Activated CD4-positive, alpha-beta T cell treated with anti-CD3 and anti-CD28 coated beads for 24 hours (primary cell): Measurements from ENCODE around the gene HOXA4.

ENCODE experiments used
- DNase-seq, 2 donors: peaks; one replicate each; pipeline ENCODE4 v3.0.0-alpha.2; 2020; ENCODE audit warnings: low read depth in 2 of 2

Gene HOXA4

DNA sequence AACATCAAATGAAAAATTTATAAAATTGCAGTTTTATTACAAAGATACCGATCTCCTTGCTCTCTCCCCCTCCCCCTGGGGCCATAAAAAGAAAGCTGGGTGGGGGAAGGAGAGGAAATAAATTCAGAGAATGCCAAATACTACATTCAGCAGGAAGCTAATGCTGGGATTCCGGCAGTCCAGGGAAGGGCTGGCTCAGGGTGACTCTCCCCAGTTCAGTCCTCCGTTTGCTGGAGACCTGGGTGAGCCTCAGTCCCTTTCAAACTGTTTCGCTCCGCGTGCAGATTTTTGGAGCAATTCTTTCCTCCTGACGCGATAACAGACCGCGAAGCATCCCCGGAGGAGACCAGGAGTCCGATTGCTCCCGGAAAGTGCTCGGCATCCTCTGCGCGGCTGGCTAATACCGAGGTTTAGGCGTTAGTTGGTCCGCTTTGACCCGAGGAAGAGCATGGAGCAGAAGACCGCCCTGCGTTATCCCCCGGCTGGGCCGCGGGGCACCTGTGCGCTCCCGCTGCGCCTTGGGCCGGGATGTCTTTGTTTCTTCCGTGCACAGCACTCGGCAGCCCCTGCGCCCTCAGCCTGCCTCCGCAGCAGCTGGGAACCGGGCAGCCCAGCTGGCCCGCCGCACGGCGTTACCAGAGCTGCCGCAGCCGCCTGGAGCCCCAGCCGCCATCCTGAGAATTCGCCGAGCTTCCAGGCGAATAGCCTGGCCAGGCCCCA lies 24.2 kb downstream of the HOXA4 start:
- DNase-seq: no peak

DNA sequence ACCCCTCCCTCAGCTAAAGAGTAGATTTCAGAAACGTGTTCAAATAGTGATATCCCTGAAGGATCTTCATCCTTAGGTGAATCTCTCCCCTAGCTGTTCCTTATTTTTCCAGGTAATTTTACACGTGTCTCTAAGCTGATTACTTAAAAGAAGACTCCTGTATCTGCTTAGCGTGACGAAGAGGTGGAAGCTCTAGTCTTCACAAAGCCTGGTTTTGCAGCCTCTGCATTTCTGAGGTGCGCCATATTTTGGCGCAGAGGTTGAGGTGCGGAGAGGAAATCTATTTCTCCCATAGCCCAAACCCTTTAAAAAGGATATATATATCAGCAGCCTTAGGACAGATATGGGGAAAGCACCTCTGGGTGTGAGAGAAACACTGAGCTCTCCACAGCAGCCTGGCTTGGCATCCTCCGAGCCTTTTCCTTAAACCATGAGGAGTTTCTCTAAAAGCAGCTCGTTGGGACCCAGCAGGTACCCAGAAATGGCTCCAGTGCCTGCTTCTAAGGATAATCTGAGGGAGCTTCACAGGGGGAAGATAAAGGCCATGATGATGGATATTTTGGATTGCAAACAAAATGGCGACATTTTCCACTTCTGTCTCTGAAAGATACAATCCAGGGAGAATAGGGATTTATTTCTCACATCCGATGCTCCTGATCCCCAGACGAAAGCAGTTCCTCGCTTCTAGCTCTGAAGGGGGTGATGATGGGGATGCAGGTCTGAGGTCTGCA lies 25.1 kb downstream of the HOXA4 start:
- DNase-seq: no peak

DNA sequence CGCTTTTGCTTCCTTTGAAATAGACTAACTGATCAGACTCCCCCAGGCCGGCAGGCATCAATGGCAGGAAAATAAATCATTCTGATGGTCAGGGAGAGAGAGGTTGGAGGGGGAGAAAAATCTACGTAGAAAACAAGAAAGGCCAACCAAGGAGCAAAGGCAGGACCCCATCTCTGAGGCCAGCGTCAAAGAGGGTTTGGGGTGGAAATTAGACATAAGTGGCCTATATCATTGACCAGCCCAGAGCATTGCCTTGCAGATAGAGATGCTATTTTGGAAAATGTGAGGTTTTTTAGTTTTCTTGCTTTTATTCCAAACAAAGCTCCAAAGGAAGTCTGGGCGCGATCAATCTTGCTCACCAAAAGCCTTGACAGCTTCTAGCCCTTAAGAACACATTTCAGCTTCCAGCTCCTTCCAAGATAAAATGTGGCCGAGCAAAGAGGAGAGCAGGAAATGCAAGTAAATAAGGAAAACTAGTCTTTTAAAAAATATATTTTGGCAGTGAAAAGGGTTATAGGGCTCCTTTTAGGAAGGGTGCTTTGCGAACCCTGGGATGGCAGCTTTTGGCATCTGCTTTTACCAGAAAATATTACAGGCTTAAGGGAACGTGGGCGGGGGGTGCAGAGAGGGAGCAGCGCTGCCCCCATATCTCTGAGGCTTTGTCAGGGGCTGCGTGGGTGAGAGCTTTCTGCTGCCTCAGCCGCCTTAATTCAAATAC lies 26.1 kb downstream of the HOXA4 start:
- no peak for DNase-seq

DNA sequence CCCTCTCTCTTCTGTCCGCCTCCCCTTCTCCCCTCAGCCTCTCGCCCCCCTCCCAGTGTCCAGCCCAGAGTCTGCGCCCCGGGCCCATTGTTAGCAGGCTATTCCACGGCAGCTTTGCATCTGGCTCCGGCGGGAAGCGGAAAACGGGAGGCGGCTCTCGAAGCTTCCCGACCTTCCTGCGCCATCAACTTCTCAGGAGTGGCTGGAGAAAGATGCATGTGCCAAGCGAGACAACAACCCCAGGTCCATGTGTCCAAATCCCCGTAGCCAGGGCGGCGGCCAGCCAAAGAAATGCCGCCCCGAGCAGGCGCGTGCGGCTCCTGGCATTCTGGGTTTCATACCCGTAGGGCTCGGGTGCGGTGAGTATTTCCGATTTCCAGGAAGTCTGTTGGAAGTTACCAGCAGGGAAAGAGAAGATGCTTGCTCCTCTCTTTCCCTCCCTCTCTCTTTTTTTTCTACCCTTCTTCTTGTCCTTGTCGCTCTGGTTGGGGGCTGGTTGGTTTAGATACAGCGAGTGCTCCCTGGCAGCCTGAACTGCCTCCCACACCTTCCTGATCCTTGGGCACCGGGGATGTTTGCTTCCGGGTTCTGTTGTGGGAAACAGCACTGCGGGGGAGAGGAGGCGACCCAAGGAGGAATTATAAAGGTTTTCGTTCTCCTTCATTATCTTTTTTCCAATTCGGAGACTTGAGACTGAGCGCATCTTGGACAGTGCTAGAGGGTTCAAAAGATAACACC lies 26.9 kb downstream of the HOXA4 start:
- DNase-seq: no peak

DNA sequence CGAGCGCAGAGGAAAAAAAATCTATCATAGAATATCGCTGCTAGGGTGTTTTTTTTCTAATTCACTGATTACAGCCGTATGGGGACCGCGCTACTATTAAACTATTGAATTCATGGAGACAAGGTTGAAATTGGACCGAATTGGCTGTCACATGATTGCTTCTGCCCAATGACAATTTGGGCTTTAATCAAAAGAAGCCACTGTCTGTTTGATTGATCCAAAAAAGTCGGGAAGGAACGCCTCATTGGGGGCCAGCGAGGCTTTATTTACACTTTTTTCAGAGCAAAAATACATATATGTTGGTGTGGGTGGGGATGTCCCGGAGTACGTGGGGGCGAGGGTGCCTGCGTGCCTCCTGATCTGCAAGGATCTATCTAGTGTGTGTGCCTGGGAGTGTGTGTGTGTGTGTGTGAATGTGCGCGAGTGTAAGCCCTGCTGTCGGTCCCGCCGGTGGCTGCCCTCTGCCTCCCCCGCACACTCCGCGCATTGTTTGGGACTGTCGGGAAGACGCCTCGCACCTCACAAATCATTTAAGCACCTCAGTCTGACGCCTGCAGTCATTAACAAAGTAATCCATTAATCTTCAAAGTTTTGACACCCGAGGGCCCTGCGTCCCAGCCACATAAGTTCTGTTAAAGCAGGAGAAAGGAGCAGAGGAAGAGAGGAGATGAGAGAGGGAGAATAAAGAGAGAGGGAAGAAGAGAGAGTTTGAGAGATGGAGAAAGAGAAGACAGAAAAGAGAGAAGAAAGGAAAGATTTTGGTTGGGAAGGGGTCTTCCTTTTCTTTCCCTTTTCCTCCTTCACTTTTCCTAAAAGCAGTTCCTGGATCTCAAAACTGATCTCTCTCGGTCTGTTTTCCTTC lies 27.7 kb downstream of the HOXA4 start, which contains the start of gene HOXA2:
Gene HOXA2 (minus strand): TSS at position 103 of the 862 bp plus-strand sequence. CDS start 183 bp downstream, outside the sequence.
- DNase-seq: no peak

DNA sequence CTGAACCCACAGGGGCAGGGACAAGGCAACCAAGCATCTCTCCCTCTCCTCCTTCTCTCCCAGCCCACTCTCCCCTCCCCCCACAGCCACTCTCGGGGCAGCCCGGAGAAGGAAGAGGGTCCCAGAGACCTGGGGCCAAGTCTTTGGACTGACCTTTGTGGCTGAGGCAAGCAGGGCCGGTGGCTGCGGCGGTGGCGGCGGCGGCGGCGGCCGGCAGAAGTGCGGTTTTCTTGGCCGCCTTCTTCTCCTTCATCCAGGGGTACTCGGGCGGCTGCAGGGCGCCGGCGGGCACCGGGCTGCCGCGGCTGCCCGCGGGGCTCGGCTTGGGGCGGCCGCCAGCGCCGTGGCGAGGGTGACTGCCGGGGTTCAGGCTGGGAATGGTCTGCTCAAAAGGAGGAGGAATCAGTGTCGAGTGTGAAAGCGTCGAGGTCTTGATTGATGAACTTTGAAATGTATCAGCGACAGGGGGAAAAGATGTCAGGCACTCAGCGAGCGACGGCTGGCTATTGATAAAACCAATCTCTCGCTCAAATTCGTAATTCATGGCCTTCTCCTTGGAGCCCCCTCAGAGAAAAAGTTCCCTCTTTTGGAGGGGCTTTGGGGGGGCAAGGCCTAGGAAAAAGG lies 28.5 kb downstream of the HOXA4 start:
- no peak for DNase-seq

DNA sequence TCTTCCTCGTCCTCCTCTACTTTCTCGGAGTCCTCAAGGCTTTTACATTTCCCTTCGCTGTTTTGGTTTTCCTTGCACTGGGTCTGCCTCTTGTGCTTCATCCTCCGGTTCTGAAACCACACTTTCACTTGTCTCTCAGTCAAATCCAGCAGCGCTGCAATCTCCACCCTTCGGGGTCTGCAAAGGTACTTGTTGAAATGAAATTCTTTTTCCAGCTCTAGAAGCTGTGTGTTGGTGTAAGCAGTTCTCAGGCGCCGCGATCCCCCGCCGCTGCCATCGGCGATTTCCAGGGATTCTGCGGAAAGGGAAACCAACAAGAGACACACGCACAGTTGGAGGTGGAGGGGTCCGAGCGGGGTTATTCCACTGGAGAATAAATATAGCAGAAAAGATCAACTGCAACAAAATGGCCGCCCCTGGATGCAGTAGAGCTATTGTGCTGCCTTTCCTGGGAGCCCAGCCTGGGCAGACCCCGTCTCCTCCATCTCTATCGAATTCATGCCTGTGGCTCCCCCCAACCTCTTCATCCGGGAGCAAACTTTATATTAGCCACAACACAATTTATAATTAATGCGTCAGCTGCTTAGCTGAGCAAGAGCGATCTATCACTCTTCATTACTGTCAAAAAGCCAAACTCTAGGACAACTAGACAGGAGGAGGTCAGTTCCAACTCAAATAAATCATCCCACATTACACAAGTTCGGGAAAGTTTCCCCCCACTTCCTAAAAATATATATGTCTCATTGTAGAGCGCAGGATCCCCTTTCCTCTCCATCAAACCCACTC lies 29.2 kb downstream of the HOXA4 start:
- no peak for DNase-seq

DNA sequence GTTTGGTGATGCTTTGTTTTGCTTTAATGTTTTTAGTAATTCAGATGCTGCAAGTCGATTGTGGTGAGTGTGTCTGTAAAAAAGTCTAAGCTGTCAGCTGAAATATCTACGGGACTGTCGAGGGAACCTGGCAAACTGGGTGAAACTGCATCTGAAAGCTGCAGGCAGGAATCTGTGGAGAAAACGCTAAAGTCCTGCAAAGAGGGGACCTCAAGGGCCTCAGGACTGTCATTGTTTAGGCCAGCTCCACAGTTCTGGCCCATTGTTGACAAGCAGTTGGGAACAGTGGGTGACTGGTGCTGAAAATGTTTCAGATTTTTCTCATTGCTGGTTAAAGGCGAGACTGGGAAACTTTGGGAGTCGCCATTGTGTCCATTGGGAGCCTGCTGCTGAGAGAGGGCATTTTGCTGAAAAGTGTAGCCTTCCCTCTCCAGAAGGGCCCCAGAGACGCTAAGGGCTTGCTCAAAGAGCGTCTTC lies 29.8 kb downstream of the HOXA4 start:
- no peak for DNase-seq

DNA sequence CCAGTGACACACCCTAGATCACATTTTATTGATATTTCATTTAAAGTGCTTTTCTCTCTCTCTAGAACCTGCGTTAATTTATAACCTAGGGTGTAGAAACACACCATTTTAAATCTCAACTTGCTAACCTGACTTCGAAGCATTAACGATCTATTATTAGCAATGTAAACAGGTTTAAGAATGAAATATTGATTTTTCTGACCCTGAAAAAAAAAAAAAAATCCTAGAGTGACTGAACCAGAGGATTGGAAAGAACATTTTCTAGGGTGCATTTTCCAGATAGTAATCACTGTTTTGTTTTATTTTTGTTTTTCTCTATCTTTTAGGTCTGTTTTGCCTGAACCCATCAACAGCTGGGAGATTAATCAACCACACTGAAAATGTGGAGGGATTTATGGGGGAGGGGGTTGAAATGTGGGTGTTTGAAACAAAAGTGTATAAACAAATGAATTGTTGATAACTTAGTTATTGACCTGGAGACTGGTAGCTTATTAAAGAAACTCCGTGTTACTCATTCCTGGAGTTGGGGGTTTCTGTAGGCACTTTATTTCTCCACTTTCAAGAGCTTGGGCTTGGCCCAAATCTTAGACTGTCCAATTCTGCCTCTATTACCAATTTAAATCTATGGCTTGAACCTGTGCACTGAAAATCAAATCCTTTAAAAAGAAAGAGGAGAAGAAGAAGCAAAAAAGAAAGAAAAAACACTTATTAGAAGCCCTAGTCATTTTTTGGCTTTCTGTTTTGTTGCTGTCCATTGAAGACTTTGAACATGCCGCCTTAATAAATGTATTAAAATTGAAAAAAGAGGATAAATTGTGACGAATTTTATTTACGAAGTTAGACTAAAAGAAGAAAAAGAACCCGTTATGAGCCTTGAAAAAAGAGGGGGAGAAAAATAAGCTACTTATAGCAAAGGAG lies 30.8 kb downstream of the HOXA4 start:
- DNase-seq: no peak

DNA sequence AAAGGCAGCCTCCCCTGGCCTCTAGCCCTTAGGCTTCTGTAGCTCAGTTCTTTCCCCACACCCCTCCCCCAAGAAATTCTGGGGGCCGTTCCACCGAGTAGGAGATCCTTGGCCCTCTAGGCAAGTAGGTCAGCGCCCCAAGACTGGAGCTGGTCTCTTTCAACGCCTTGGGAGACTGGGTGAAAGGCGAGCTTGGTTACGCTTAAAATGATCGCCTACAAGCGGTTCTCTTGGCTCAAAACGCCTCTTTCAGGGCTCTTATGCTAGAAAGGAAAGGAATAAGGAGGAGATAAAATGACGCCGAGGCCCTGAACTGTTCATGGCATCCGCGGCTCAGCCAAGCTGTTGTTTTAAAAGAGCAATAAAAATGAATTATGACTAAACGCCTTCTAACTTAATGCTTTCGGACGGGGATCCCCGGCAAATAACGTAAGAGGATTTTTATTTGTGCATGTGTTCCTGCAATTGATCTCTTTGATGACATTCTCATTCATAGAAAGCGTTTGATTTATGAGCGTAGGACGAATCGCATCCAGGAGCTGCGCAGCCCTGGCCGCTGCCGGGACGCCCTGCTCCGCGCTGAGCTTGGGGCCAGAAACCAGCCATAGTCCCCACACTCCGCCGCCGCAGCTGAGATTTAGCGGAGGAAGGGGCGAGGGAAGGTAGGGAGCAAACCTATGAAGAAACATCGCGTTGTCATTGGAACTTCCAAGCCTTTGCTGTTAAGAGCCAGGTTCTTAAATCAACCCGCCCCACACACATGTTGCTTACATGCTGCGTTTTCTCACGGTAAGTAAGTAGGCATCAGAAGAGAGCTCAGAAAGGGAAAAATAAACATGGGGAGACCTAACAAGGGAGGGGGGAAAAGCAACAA lies 31.7 kb downstream of the HOXA4 start:
- DNase-seq: no peak

DNA sequence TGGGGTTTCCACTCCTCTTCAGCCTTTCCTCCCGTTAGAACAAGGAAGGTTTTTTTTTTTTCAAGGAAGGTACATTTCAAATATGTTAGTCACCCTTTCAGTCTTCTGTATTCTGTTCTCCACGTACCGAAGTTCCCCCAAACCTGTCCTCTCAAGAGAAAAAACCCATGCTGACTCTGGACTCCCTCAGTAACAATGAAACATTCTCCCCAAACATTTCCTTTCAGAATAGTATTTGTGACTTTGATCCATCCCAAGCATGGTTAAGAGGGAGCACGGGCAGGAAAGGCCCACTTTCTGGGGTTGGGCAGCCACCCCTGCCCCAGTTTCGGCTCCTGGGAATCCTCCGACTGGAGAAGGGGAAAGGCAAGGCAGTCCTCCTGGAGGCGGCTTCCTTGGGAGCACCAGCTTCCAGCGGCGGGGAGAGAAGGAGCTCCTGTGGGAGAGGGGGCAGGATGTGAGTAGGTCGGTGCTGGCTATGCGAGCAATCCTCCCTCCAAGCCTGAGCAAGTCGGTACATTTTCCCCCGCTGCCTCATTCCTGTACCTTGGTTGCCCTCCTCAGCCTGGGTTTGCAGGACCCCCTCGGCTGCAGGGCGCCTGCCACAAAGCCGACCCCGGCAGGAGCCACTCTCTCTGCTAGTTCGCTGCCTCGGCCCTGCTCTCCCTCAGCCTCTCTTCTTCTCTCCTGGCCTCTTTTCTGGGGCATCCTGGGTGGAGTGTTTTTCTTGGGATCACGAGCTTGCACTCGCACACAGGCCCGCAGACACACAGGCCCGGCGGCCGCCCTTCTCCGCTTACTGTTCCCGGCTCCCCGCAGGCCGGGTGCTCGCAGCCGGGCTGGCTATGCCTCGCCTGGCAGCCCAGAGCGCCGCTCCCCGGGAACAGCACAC lies 32.6 kb downstream of the HOXA4 start:
- no peak for DNase-seq

DNA sequence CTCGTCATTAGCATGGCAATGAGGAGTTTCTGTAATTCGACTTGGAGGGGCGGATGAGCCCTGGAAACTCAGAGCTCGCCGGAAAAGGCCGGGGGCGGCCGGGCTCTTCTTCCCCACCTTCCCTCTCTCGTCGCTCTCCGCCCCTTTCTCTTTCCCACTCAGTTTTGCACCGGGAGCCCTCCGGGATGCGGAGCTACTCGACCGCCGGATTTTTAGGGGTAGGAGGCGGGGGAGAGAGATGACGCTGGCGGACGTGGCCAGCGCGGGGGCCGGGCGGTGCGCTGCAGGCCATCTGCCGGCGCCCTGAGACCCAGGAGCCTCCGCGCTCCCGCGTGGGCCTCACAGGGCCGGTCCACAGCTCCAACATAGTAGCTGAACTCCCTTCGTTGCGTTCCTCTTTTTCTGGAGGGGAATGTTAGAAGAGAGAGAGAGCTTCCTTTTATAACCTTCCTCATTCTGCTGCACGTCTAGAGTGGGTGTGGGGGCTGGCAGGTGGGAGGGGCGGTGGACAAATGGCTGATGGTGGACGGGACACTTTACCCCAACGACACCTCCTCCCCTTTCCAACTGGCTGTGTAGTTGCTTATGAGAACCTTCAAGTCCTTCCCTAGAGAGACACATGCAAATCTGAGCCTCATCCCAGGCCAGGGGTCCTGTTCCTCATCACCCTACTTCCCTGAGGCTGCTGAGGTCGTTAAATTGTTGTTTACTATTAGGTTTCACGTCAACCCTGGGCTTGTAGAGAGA lies 33.6 kb downstream of the HOXA4 start:
- no peak for DNase-seq

DNA sequence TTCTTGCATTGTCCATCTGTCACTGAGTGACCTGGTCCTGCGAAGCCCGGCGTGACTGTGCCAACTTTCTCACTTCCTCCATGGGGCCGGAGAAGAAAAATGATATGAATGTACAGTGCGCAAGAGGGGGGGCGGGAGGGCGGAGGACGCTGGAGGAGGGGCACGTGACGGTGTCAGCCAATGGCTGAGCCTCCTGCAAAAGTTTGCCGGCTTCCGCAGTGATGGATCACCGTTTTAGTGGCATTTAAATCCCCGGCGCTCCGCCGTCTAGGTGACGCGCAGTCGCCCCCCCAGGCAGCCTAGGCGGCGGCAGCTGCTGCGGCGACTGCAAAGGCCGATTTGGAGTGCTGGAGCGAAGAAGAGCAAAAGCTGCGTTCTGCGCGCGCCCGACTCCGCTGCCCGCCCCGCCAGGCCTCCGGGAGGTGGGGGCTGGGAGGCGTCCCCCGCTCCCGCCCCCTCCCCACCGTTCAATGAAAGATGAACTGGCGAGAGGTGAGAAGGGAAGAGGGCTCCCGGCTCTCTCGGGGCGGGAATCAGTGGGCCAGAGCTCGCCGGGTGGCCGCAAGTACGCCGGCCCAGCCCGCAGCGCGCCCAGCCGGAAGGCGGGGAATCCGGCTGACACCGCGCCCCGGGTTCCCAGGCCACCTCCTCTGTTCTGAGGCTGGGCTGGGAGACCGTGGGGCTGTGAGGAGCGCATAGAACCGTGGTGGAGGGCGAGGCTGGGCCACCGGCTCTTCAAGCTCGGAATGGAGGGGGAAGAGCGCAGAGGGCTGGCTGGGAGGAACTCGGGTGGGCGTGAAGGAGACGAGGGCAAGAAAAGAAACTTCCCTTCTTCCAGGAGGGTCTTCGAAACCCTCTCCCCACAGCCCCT lies 34.4 kb downstream of the HOXA4 start, which contains the start of gene HOXA1:
Gene HOXA1 (minus strand): TSS at position 104 of the 871 bp plus-strand sequence. CDS start 88 bp downstream, at position 16.
- peak; percentile 29 to 44 for DNase-seq

DNA sequence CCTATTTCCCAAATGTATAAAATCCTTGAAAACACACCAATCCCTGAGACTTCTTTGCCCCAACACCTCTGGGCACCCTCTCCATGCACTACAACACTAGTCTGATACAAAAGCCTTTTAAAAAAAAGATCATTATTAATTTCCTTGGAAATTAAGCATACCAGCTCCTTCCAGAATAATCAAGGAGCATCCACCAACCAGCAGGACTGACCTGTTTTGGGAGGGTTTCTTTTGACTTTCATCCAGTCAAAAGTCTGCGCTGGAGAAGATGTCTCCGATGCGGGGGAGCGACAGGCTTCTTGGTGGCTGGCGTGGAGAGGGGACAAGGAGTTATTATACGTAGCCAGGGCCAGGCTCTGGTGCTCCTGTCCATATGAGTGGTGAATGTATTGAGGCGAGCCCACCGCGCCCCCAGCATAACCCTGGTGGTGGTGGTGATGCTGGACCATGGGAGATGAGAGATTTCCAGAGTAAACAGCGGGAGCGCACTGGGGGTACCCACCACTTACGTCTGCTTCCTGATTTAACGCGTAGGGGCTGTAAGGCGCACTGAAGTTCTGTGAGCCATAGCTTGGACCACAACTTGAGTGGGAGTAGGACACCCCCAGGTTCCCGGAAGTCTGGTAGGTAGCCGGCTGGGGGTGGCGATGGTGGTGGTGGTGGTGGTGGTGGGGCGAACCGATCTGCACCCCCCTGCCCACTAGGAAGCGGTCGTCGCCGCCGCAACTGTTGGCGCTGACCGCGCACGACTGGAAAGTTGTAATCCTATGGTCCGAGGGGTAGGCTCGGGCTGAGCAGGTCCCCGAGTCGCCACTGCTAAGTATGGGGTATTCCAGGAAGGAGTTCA lies 35.3 kb downstream of the HOXA4 start:
- DNase-seq: no peak
